Neural cell (in vitro differentiated cells): ENCODE results near the gene CYB561A3. TPM values are rescaled to one million over a fixed set of nuclear protein-coding genes. Genes with fewer than 3 reads are reported as not detected.

Source experiments
- H2AFZ ChIP-seq: fragments of 200-600, 300-800 bp; sonication (generic), shearing (Covaris generic); 2 replicates; pipeline ENCODE4 v1.6.0; 2014; ENCODE audit warnings: low read depth, mild to moderate bottlenecking, antibody characterized with exemption, low read length, moderate library complexity
- H3F3A ChIP-seq: fragments of 200-600 bp; shearing (Covaris generic); 2 replicates; pipeline ENCODE4 v1.6.1; 2016; ENCODE audit warnings: mild to moderate bottlenecking, moderate library complexity, mixed read lengths, antibody characterized with exemption, low read length; ENCODE audit not compliant: insufficient read depth, poor library complexity, severe bottlenecking
- H3K27ac ChIP-seq: fragments of 200-600, 300-800 bp; sonication (generic), shearing (Covaris generic); 2 replicates; pipeline ENCODE4 v1.5.1; 2014; ENCODE audit warnings: mild to moderate bottlenecking, low read length, moderate library complexity
- H3K27me3 ChIP-seq: fragments of 300-800, 200-600 bp; sonication (generic), shearing (Covaris generic); 2 replicates; pipeline ENCODE4 v1.6.0; 2014; ENCODE audit warnings: mild to moderate bottlenecking, low read depth, low read length, moderate library complexity; ENCODE audit not compliant: insufficient read depth
- H3K36me3 ChIP-seq: fragments of 300-800, 200-600 bp; sonication (generic), shearing (Covaris generic); 2 replicates; pipeline ENCODE4 v1.5.1; 2014; ENCODE audit warnings: mild to moderate bottlenecking, antibody characterized with exemption, low read length, moderate library complexity; ENCODE audit not compliant: insufficient read depth
- H3K4me2 ChIP-seq: fragments of 300-800, 200-600 bp; sonication (generic), shearing (Covaris generic); 2 replicates; pipeline ENCODE4 v1.6.0; 2014; ENCODE audit warnings: mild to moderate bottlenecking, low read length
- H3K4me3 ChIP-seq: fragments of 300-800, 200-600 bp; sonication (generic), shearing (Covaris generic); 2 replicates; pipeline ENCODE4 v1.5.1; 2014; ENCODE audit warnings: mild to moderate bottlenecking, low read length, moderate library complexity
- H3K79me2 ChIP-seq: fragments of 200-600 bp; shearing (Covaris generic); replicated peaks from 2 replicates; pipeline ENCODE4 v1.6.0; 2014; ENCODE audit warnings: mild to moderate bottlenecking, low read length, moderate library complexity; ENCODE audit not compliant: insufficient read depth
- H3K9ac ChIP-seq: fragments of 300-800, 200-600 bp; sonication (generic), shearing (Covaris generic); 2 replicates; pipeline ENCODE4 v1.6.1; 2016; ENCODE audit warnings: mild to moderate bottlenecking, low read length, mixed read lengths
- H3K9me2 ChIP-seq: fragments of 200-600 bp; shearing (Covaris generic); 2 replicates; pipeline ENCODE4 v1.6.1; 2016; ENCODE audit warnings: mild to moderate bottlenecking, low read length, mixed read lengths; ENCODE audit not compliant: insufficient read depth
- H3K9me3 ChIP-seq: fragments of 200-600, 300-800 bp; sonication (generic), shearing (Covaris generic); 2 replicates; pipeline ENCODE4 v1.6.1; 2016; ENCODE audit warnings: mild to moderate bottlenecking, mixed run types, low read length, moderate library complexity, mixed read lengths
- H4K20me1 ChIP-seq: fragments of 200-600 bp; shearing (Covaris generic); 2 replicates; pipeline ENCODE4 v1.6.1; 2016; ENCODE audit warnings: mild to moderate bottlenecking, mixed run types; ENCODE audit not compliant: insufficient read depth
- CTCF ChIP-seq: fragments of 450-650 bp; IDR thresholded peaks from 2 replicates; pipeline ENCODE4 v1.5.1; 2014; ENCODE audit warnings: antibody characterized with exemption, mild to moderate bottlenecking, moderate library complexity; ENCODE audit not compliant: poor library complexity, severe bottlenecking
- EP300 ChIP-seq: fragments of 450-650 bp; conservative IDR thresholded peaks from 2 replicates; pipeline ENCODE4 v1.6.1; 2014; ENCODE audit warnings: antibody characterized with exemption, mild to moderate bottlenecking, moderate library complexity; ENCODE audit not compliant: poor library complexity, severe bottlenecking
- EZH2 ChIP-seq: fragments of 200-600, 300-800 bp; shearing (Covaris generic), sonication (generic); IDR thresholded peaks from 2 replicates; pipeline ENCODE4 v1.6.1; 2014; ENCODE audit warnings: antibody characterized with exemption, low read length, borderline replicate concordance, mild to moderate bottlenecking; ENCODE audit not compliant: insufficient read depth, poor library complexity, severe bottlenecking
- MXI1 ChIP-seq: fragments of 450-650 bp; conservative IDR thresholded peaks from 2 replicates; pipeline ENCODE4 v1.6.1; 2014; ENCODE audit warnings: antibody characterized with exemption, mild to moderate bottlenecking; ENCODE audit not compliant: poor library complexity, severe bottlenecking
- POLR2AphosphoS5 ChIP-seq: IDR thresholded peaks from 2 replicates; pipeline ENCODE4 v1.6.1; 2012
- RAD21 ChIP-seq: fragments of 450-650 bp; conservative IDR thresholded peaks from 2 replicates; pipeline ENCODE4 v1.6.1; 2014; ENCODE audit warnings: antibody characterized with exemption, mild to moderate bottlenecking, moderate library complexity
- REST ChIP-seq: IDR thresholded peaks from 2 replicates; pipeline ENCODE4 v1.6.1; 2012; ENCODE audit warnings: borderline replicate concordance
- SMC3 ChIP-seq: fragments of 450-650 bp; conservative IDR thresholded peaks from 2 replicates; pipeline ENCODE4 v1.6.1; 2014; ENCODE audit warnings: antibody characterized with exemption, mild to moderate bottlenecking, moderate library complexity; ENCODE audit not compliant: poor library complexity
- TAF1 ChIP-seq: IDR thresholded peaks from 2 replicates; pipeline ENCODE4 v1.6.1; 2012; ENCODE audit warnings: low read depth
- polyA plus RNA-seq: library from polyadenylated mRNA; depleted of rRNA; stranded (reverse); fragments of >200 nt; gene quantifications from 2 replicates; pipeline ENCODE4 v1.2.3, GENCODE V29; 2014

CYB561A3 gene
- polyA plus RNA-seq, 1 donor from 2014 or later, result 36.3 TPM

- Histone ChIP-seq H4K20me1 (no peaks in the 10 kb centered on the region), H3K36me3 (no peaks in the 10 kb centered on the region), H3K9ac (no peak overlapping the region), H3K4me3 (no peak overlapping the region), H2AFZ (no peak overlapping the region), H3K9me2 (no peaks in the 10 kb centered on the region), H3K27me3 (no peaks in the 10 kb centered on the region), H3K4me2 (no peak overlapping the region), H3K79me2 (no peaks in the 10 kb centered on the region), H3K27ac (no peak overlapping the region), H3K9me3 (no peaks in the 10 kb centered on the region), H3F3A (no peaks in the 10 kb centered on the region)
- TF ChIP-seq REST, result no peak
- no peak for TF ChIP-seq CTCF
- no peak for TF ChIP-seq MXI1
- no peak for TF ChIP-seq POLR2AphosphoS5
- no peak for TF ChIP-seq EZH2
These were observed 17.6 kb downstream of the CYB561A3 start for GRCh38 chr11:61343792-61344745.

- no peaks in the 10 kb centered on the region for H4K20me1 ChIP-seq
- H3K79me2 ChIP-seq, result no peaks in the 10 kb centered on the region
- no peak overlapping the region for H3K4me3 ChIP-seq
- no peaks in the 10 kb centered on the region for H3F3A ChIP-seq
- no peak overlapping the region for H3K4me2 ChIP-seq
- H2AFZ ChIP-seq, result no peak overlapping the region
- TF ChIP-seq POLR2AphosphoS5, result no peak
- no peak for TF ChIP-seq SMC3
- TF ChIP-seq EZH2, result no peak
- no peak for TF ChIP-seq RAD21
- TF ChIP-seq MXI1, result no peak
- TF ChIP-seq CTCF, result no peak
- no peak for TF ChIP-seq REST
- no peak for TF ChIP-seq TAF1
- no peak for TF ChIP-seq EP300
- no peaks in the 10 kb centered on the region for H3K27me3 ChIP-seq
- no peak overlapping the region for H3K27ac ChIP-seq
- H3K9me2 ChIP-seq, result no peaks in the 10 kb centered on the region
- no peaks in the 10 kb centered on the region for H3K36me3 ChIP-seq
- H3K9ac ChIP-seq, result no peak overlapping the region
- no peaks in the 10 kb centered on the region for H3K9me3 ChIP-seq
These were observed 19.4 kb downstream of the CYB561A3 start for GRCh38 chr11:61342207-61342803.
